Activated B cell treated with CpG ODN at 0.5 μM for 24 hours (primary cell): ENCODE data around the gene ATP6AP2. TPM values are rescaled to one million over a fixed set of nuclear protein-coding genes. Genes with fewer than 3 reads are reported as not detected.
A peak's percentile ranks its signal among the peaks of the same experiment; 100 is the strongest.
"Not testable (repeated sequence)": the region's sequence is repeated elsewhere in the genome, so short reads cannot be mapped to it uniquely, and the experiment has no call there.

Experiments used
- ATAC-seq: fragments of 200-7000 bp; cut with Tn5 transposase; one replicate; pipeline ENCODE4 v1.10.0; 2021; ENCODE audit warnings: low read depth, mild to moderate bottlenecking, moderate library complexity
- CTCF ChIA-PET: fragments of 350-600 bp; sonication (Branson Sonifier 250); formaldehyde crosslinking; loops from one replicate; lab custom pipeline; 2021; ENCODE audit warnings: antibody characterized with exemption; lab: Charles Lee
- POLR2A ChIA-PET: fragments of 350-600 bp; sonication (Branson Sonifier 250); formaldehyde crosslinking; loops from one replicate; lab custom pipeline; 2021; ENCODE audit warnings: antibody characterized with exemption; lab: Charles Lee
- DNase-seq: peaks from one replicate; pipeline ENCODE4 v3.0.0; 2022
- H3K27ac Mint-ChIP-seq: one replicate; pipeline ENCODE4 v1.8.0; 2020; ENCODE audit warnings: mixed read lengths
- H3K27me3 Mint-ChIP-seq: one replicate; pipeline ENCODE4 v1.8.0; 2021; ENCODE audit warnings: mixed read lengths
- H3K36me3 Mint-ChIP-seq: one replicate; pipeline ENCODE4 v1.8.0; 2021; ENCODE audit warnings: low read depth, mixed read lengths
- H3K4me1 Mint-ChIP-seq: one replicate; pipeline ENCODE4 v1.8.0; 2021; ENCODE audit warnings: mixed read lengths
- H3K4me3 Mint-ChIP-seq: one replicate; pipeline ENCODE4 v1.8.0; 2020; ENCODE audit warnings: mild to moderate bottlenecking, mixed read lengths
- H3K9me3 Mint-ChIP-seq: one replicate; pipeline ENCODE4 v1.8.0; 2020; ENCODE audit warnings: mixed read lengths
- intact Hi-C: fragments of 100-400 bp; cut with micrococcal nuclease; formaldehyde crosslinking; loops from one replicate; pipeline ENCODE4 v1.15.1; 2024
- total RNA-seq: library from RNA; stranded (reverse); gene quantifications from 2 replicates; pipeline ENCODE4 v1.2.3, GENCODE V29; 2022
- TF ChIP-seq, protein P1 (sequence below): fragments of 200-600 bp; IDR thresholded peaks from one replicate; pipeline ENCODE4 v1.8.0; 2022; ENCODE audit warnings: antibody characterized with exemption, mild to moderate bottlenecking

Gene ATP6AP2
- total RNA-seq, 1 donor from 2014 or later: 48.6 TPM

- Mint-ChIP-seq H3K9me3 (no peaks in the 10 kb centered on the region), H3K27me3 (no peaks in the 10 kb centered on the region), H3K36me3 (no peaks in the 10 kb centered on the region), H3K4me1 (no peaks in the 10 kb centered on the region), H3K27ac (no peak overlapping the region), H3K4me3 (no peak overlapping the region)
- intact Hi-C loops: no loop called here
- ChIA-PET CTCF (no interaction called here), POLR2A (no interaction called here)
- DNase-seq (no peak), ATAC-seq (no peak)
- TF ChIP-seq, protein P1, sequence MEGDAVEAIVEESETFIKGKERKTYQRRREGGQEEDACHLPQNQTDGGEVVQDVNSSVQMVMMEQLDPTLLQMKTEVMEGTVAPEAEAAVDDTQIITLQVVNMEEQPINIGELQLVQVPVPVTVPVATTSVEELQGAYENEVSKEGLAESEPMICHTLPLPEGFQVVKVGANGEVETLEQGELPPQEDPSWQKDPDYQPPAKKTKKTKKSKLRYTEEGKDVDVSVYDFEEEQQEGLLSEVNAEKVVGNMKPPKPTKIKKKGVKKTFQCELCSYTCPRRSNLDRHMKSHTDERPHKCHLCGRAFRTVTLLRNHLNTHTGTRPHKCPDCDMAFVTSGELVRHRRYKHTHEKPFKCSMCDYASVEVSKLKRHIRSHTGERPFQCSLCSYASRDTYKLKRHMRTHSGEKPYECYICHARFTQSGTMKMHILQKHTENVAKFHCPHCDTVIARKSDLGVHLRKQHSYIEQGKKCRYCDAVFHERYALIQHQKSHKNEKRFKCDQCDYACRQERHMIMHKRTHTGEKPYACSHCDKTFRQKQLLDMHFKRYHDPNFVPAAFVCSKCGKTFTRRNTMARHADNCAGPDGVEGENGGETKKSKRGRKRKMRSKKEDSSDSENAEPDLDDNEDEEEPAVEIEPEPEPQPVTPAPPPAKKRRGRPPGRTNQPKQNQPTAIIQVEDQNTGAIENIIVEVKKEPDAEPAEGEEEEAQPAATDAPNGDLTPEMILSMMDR: no peak
Observed at GRCh38 chrX:40563784-40564183, 17.0 kb upstream of the ATP6AP2 start.

DNA sequence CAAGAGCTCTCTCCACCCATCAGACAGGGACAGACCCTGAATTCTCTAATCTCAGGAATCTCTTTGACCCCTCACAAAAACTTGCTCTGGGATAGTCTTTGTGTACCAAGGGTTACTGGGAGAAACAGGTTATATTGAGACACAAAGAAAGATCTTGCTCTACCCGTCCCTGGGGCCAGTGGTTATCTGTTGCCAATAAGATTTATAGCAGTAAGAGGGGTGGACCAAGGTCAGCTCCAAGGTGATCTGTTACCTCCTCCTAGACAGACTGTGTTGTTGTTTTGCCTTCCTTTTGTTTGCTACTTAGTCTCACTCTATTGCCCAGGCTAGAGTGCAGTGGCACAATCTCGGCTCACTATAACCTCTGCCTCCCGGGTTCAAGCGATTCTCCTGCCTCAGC is 16.3 kb upstream of the ATP6AP2 start:
- intact Hi-C loops: no loop called here
- POLR2A ChIA-PET: no interaction called here
- H3K9me3 Mint-ChIP-seq: no peaks in the 10 kb centered on the region
- no peaks in the 10 kb centered on the region for H3K27me3 Mint-ChIP-seq
- DNase-seq: no peak
- CTCF ChIA-PET: no interaction called here
- no peaks in the 10 kb centered on the region for H3K4me1 Mint-ChIP-seq
- no peak for ATAC-seq
- H3K36me3 Mint-ChIP-seq: no peaks in the 10 kb centered on the region
- TF ChIP-seq, protein P1: no peak
- H3K4me3 Mint-ChIP-seq: no peak overlapping the region
- H3K27ac Mint-ChIP-seq: peak overlapping the region; percentile 18

DNA sequence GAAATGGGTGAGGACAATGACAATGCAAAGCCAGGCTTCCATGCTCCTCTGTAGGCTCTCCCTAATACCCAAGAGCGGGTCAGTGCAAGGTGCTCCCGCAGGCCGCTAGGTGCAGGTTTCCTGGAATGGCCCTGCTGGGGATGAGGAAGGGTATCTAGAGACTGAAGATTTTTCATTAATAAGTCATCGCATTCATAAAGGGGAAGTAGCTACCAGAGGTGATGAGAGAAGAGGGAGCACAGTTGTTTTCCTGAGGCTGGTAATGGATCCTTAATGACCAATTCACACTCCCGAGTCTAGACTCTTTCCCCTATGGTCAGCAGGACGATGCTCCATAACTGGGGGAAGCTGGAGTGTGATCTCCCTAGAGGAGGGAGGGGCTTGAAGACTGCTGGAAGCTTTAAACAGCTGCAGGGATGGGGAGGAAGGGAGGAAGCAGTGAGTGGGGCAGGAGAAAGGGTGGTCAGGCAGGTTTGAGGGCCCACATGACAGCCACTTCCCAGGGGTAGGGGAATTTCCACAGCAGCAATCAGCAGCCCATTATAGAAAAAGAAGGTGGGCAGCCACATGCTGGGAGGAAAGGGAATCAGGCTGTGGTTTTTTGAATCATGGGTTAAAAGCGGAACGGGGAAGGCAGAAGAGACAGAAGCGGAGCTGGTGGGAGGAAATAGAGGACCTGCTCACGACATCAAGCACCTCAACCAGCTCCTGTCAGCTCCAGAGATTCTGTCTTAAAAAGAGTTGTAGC is 10.2 kb upstream of the ATP6AP2 start:
- Mint-ChIP-seq H3K4me3 (peak overlapping the region; percentile 79), H3K27ac (peak overlapping the region; percentile 77), H3K4me1 (peaks cover 19% of the 10 kb centered on the region), H3K9me3 (no peaks in the 10 kb centered on the region), H3K36me3 (no peaks in the 10 kb centered on the region), H3K27me3 (no peaks in the 10 kb centered on the region)
- POLR2A ChIA-PET: interaction anchor here (1.4 kb wide), 1 partner anchor 10 kb away, joined by 12 read pairs; the partner anchor contains the start of gene ATP6AP2
- intact Hi-C loops: loop anchor here (2.0 kb wide), 1 partner anchor 26 kb away; no protein-coding TSS in a partner anchor
- DNase-seq (peak; percentile 15), ATAC-seq (peak; percentile 62)
- CTCF ChIA-PET: interaction anchor here (1.0 to 1.6 kb wide), 2 partner anchors 26 to 32 kb away, joined by 5 to 6 read pairs; no protein-coding TSS in a partner anchor
- TF ChIP-seq, protein P1: no peak

- intact Hi-C loops: loop anchor here (2.0 kb wide), 1 partner anchor 26 kb away; no protein-coding TSS in a partner anchor
- Mint-ChIP-seq H3K4me1 (peaks cover 19% of the 10 kb centered on the region), H3K27ac (peak overlapping the region; percentile 77), H3K4me3 (peak overlapping the region; percentile 79)
- ATAC-seq: peak; percentile 25
- POLR2A ChIA-PET: interaction anchor here (1.4 kb wide), 1 partner anchor 10 kb away, joined by 12 read pairs; the partner anchor contains the start of gene ATP6AP2
- H3K9me3 Mint-ChIP-seq, DNase-seq, H3K27me3 Mint-ChIP-seq, H3K36me3 Mint-ChIP-seq: not testable (repeated sequence)
- CTCF ChIA-PET: interaction anchor here (1.0 to 1.6 kb wide), 2 partner anchors 27 to 32 kb away, joined by 5 to 6 read pairs; no protein-coding TSS in a partner anchor
Observed at GRCh38 chrX:40571164-40571563, 9.6 kb upstream of the ATP6AP2 start.

GRCh38 chrX:40571600-40571999 is 9.2 kb upstream of the ATP6AP2 start:
- ATAC-seq: no peak
- DNase-seq: no peak
- Mint-ChIP-seq H3K27ac (peak overlapping the region; percentile 77), H3K27me3 (no peaks in the 10 kb centered on the region), H3K4me1 (peaks cover 19% of the 10 kb centered on the region), H3K36me3 (no peaks in the 10 kb centered on the region), H3K9me3 (no peaks in the 10 kb centered on the region), H3K4me3 (no peak overlapping the region)
- intact Hi-C loops: loop anchor here (2.0 kb wide), 1 partner anchor 27 kb away; no protein-coding TSS in a partner anchor
- POLR2A ChIA-PET: no interaction called here
- TF ChIP-seq, protein P1: no peak
- CTCF ChIA-PET: no interaction called here
